Heart right ventricle (tissue), 16 donors: ENCODE data around the gene VPS13D. TPM values are rescaled to one million over a fixed set of nuclear protein-coding genes. Genes with fewer than 3 reads are reported as not detected.
A peak's percentile ranks its signal among the peaks of the same experiment; 100 is the strongest.

Experiments used
- ATAC-seq, 8 donors: fragments of 200-7000 bp; cut with Tn5 transposase; one replicate each; pipeline ENCODE4 v1.9.1; 2020; ENCODE audit warnings: mild to moderate bottlenecking in 8 of 8, moderate library complexity in 8 of 8, moderate number of reproducible peaks in 1 of 8
- DNase-seq, 2 donors: peaks; one replicate each; pipeline ENCODE4 v3.0.0-alpha.2; 2020
- H3K27ac ChIP-seq, 10 donors: fragments of 200-600 bp; sonication (generic) in 2 of 10; one replicate each; pipeline versions ENCODE4 v1.5.0 to v1.8.0; 2020 to 2022; ENCODE audit warnings: mild to moderate bottlenecking in 3 of 10
- H3K27me3 ChIP-seq, 7 donors: fragments of 200-600 bp; one replicate each; pipeline ENCODE4 v1.8.0; 2021 to 2022; ENCODE audit warnings: mild to moderate bottlenecking in 2 of 7
- H3K36me3 ChIP-seq, 9 donors: fragments of 200-600 bp; sonication (generic) in 1 of 9; one replicate each; pipeline versions ENCODE4 v1.5.0 to v1.8.0; 2020 to 2022; ENCODE audit warnings: mild to moderate bottlenecking in 2 of 9
- H3K4me1 ChIP-seq, 9 donors: fragments of 200-600 bp; sonication (generic) in 1 of 9; one replicate each; pipeline versions ENCODE4 v1.5.0 to v1.8.0; 2020 to 2022; ENCODE audit warnings: mild to moderate bottlenecking in 4 of 9
- H3K4me3 ChIP-seq, 10 donors: fragments of 200-600 bp; sonication (generic) in 2 of 10; one replicate each; pipeline versions ENCODE4 v1.5.0 to v1.8.0; 2020 to 2022; ENCODE audit warnings: mild to moderate bottlenecking in 7 of 10, moderate library complexity in 2 of 10
- H3K9me3 ChIP-seq, 11 donors: fragments of 200-600 bp in 10 of 11; sonication (generic) in 2 of 11; one replicate each; pipeline versions ENCODE4 v1.5.0 to v1.8.0; 2013 to 2022; ENCODE audit warnings: mild to moderate bottlenecking in 2 of 11, control low read depth in 1 of 11, moderate library complexity in 1 of 11
- CTCF ChIP-seq, 9 donors: fragments of 200-600 bp; sonication (generic) in 2 of 9; IDR thresholded peaks; one replicate each; pipeline versions ENCODE4 v1.5.0 to v1.8.0; 2021 to 2022; ENCODE audit warnings: antibody characterized with exemption in 9 of 9, mild to moderate bottlenecking in 5 of 9, moderate library complexity in 1 of 9
- WGBS, 2 donors: extraction: QIAGEN DNeasy Blood & Tissue Kit; methylation state at CpG; one replicate each; pipeline ENCODE4 v1.1.7; 2013; ENCODE audit warnings: inconsistent platforms in 1 of 2; 5-methylcytosine and 5-hydroxymethylcytosine counted together
- intact Hi-C, 10 donors: fragments of 100-400 bp; cut with DNase I; formaldehyde crosslinking; loops; one replicate each; pipeline versions ENCODE4 v1.11.1 to v1.14.2; 2022
- polyA plus RNA-seq, 2 donors: library from polyadenylated mRNA; stranded (reverse); fragments of 200-250 nt; gene quantifications; one replicate each; pipeline ENCODE4 v1.2.3, GENCODE V29; 2013
- total RNA-seq, 10 donors: library from RNA; stranded (reverse); fragmentation: NEBNext Ultra II Directional in 3 of 10; extraction: Animal tissue kit (Norgen Biotek cat#: 25700) in 3 of 10; gene quantifications; one replicate each; pipeline versions ENCODE4 v1.2.1 to v1.2.4, GENCODE V29; 2021 to 2023
- donor health status: Arrhythmogenic right ventricular cardiomyopathy.
- donor health status: ischemic (EF 13 %, LVEDD 7.1; RV severe dilation, severe dysfunction).
- donor health status: healthy with polysubstance abuse.
- donor health status: DM: no; HTN: yes; CAD: no.
- donor health status: DM: no; HTN: no; CAD: no.
- donor health status: ischemic (EF 25% LVEDD 6.9; RV normal size, moderate dysfunction).
- donor health status: ischemic (EF 25% LVEDD 5.7; RV mildly dilated, moderate dysfunction).
- donor health status: healthy.
- donor health status: DM: yes; HTN: yes; CAD: no.
- donor health status: Ischemic cardiomyopathy.
- donor health status: ischemic (EF 35%, LVEDD 5.7; RV mildly dilated, moderate dysfunction).
- donor health status: nonischemic (EF 11% LVEDD 7.7; RV severe dilation, severe dysfunction).
- donor health status: DM: yes; HTN: yes; CAD: no.
- donor health status: PGD.
- donor health status: ischemic (EF 29% LVEDD 5.4; RV normal size, mild dysfunction).
- donor health status: nonischemic (EF 23%, LVEDD 6.1; RV moderate dilation, normal function).

Gene VPS13D
- total and polyA plus RNA-seq, 12 donors: 36.9 to 161 (median 83.3) TPM

DNA sequence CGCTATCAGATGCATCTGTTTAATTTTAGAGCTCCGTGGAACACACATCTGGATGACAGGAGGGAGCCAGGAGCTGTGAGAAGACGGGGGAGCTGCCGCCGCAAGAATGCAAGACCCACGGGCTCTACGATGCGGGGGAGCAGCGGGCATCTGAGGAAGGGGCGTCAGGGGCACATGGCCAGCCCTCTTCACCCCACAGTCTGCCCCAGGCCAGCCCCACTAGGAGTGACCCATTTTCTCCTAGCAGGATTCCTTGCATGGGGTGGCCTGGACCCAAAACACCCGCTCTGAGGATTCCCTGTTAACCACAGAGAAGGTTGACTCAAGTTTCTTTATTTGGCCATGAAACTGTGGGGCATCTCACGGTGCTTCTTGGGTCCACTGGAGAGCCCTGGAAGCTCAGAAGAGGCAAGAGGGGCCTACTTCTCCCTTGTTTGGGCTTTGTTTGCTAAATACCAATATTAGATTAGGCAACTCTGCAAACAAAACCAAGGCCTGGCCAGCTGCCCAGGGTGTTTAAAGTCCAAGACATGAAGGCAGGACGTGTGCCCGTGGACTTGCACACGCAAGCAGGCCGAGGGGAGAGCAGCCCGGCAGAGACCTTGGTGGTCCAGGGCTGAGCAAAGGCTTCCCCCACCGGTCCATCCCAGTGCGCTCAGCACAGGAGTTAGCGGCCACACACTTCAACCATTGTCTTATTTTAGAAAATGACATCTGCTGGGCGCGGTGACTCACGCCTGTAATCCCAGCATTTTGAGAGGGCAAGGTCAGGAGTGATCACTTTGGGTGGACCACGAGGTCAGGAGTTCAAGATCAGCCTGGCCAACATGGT lies 298.4 kb downstream of the VPS13D start:
- Histone ChIP-seq H3K4me3 (no peak overlapping the region), H3K36me3 (no peaks in the 10 kb centered on the region), H3K27ac (no peak overlapping the region), H3K4me1 (peaks cover 0 to 27% (median 11%) of the 10 kb centered on the region in 9 donors), H3K27me3 (no peaks in the 10 kb centered on the region), H3K9me3 (no peaks in the 10 kb centered on the region)
- DNase-seq (peak in 1 of 2 donors; percentile 54), ATAC-seq (peak in 7 of 8 donors; percentile 13 to 44 (median 30))
- intact Hi-C loops: no loop called here
- 86 to 92% methylated on average over 24 of the region's 24 CpGs for WGBS, 2 donors
- no peak for TF ChIP-seq CTCF (IDR thresholded peaks at IDR 0.05)

- Histone ChIP-seq H3K4me3 (no peak overlapping the region), H3K27ac (no peak overlapping the region), H3K27me3 (no peaks in the 10 kb centered on the region), H3K9me3 (no peaks in the 10 kb centered on the region), H3K36me3 (no peaks in the 10 kb centered on the region), H3K4me1 (peaks cover 0 to 27% (median 11%) of the 10 kb centered on the region in 9 donors)
- WGBS, 2 donors: 95 to 97% methylated on average over 3 of the region's 3 CpGs
- no peak for ATAC-seq
- no peak for TF ChIP-seq CTCF (IDR thresholded peaks at IDR 0.05)
- intact Hi-C loops: no loop called here
- no peak for DNase-seq
Measured at GRCh38 chr1:12529640-12530174, 299.9 kb downstream of the VPS13D start.

DNA sequence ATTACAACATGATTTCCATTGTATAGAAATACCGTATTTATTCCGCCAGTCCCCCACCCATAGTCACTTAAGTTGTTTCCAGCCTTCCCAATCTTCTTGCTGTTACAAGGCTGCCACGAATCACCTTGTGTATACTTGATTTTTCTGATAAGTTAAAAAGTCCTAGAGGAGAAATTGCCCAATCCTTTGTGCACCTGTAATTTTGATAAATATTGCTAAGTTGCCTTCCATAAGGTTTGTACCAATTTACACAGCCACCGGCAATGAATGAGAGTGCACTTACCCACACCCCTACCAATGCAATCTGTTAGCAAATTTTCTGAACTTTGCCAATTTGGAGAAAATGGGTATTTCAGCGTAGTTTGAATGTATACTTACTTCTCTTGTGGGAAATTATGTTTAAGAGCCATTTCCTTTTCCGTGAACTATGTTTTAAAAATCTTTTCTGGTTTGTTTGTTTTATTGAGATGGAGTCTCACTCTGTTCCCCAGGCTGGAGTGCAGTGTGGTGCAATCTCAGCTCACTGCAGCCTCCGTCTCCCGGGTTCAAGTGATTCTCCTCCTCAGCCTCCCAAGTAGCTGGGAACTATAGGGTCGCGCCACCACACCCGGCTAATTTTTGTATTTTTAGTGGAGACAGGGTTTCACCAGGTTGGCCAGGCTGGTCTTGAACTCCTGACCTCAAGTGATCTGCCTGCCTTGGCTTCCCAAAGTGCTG lies 300.8 kb downstream of the VPS13D start:
- DNase-seq: no peak
- no peak for ATAC-seq
- WGBS, 2 donors: 88% methylated on average over 11 of the region's 11 CpGs
- Histone ChIP-seq H3K9me3 (peaks cover 0 to 3% (median 0%) of the 10 kb centered on the region in 11 donors), H3K4me3 (no peak overlapping the region), H3K36me3 (no peaks in the 10 kb centered on the region), H3K27ac (no peak overlapping the region), H3K4me1 (peaks cover 0 to 23% (median 8%) of the 10 kb centered on the region in 9 donors), H3K27me3 (no peaks in the 10 kb centered on the region)
- intact Hi-C loops: no loop called here
- TF ChIP-seq CTCF (IDR thresholded peaks at IDR 0.05): no peak

GRCh38 chr1:12531179-12531499 lies 301.3 kb downstream of the VPS13D start:
- WGBS, 2 donors: 84 to 92% methylated on average over 1 of the region's 1 CpG
- Histone ChIP-seq H3K9me3 (peaks cover 0 to 8% (median 4%) of the 10 kb centered on the region in 11 donors), H3K27ac (no peak overlapping the region), H3K4me1 (peaks cover 0 to 21% (median 7%) of the 10 kb centered on the region in 9 donors), H3K27me3 (no peaks in the 10 kb centered on the region), H3K4me3 (no peak overlapping the region), H3K36me3 (no peaks in the 10 kb centered on the region)
- ATAC-seq (no peak), DNase-seq (no peak)
- intact Hi-C loops: no loop called here
- TF ChIP-seq CTCF (IDR thresholded peaks at IDR 0.05): no peak
